H1 (cell line): ENCODE data around the gene IL20RB.

Experiments used
- CREB1 ChIP-seq: IDR thresholded peaks from 2 replicates; pipeline ENCODE4 v1.6.1; 2012; ENCODE audit warnings: inconsistent platforms
- NRF1 ChIP-seq: IDR thresholded peaks from 2 replicates; pipeline ENCODE4 v1.6.1; 2011; ENCODE audit warnings: mild to moderate bottlenecking, low read depth, low read length, improper control_type of control experiment
- SUZ12 ChIP-seq: fragments of 200-600 bp; sonication (generic); IDR thresholded peaks from 2 replicates; pipeline ENCODE4 v1.6.1; 2012; ENCODE audit warnings: mild to moderate bottlenecking, inconsistent platforms, low read length, moderate library complexity, mixed read lengths

DNA sequence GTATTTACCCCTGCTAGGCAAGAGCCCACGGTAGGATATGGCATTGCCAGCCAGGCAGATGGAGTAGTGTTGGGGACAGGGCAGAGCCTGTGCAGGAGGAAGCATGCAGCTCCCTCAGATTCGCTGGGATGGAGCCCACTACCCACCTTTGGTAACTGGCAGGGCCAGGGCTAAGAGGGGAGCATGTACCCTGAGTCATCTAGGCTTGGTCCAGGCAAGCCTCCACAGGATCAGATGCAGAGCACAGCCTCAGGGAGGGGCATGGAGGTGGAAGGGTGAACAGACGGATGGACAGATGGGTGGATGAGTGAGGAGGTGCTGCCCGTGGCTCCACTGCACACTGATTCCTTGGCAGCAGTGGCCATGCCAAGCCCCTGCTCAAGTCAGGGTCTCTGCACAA is 33.0 kb downstream of the IL20RB start:
- TF ChIP-seq SUZ12 (no peak), CREB1 (no peak), NRF1 (no peak)
